ENCODE measurements around the gene FAM209B. TPM values are rescaled to one million over a fixed set of nuclear protein-coding genes. Genes with fewer than 3 reads are reported as not detected.
"Not testable (repeated sequence)": the region's sequence is repeated elsewhere in the genome, so short reads cannot be mapped to it uniquely, and the experiment has no call there.

Gene FAM209B
- not detected in 2 replicates for total RNA-seq (2014; rRNA removed; shearing (Covaris generic))

DNA sequence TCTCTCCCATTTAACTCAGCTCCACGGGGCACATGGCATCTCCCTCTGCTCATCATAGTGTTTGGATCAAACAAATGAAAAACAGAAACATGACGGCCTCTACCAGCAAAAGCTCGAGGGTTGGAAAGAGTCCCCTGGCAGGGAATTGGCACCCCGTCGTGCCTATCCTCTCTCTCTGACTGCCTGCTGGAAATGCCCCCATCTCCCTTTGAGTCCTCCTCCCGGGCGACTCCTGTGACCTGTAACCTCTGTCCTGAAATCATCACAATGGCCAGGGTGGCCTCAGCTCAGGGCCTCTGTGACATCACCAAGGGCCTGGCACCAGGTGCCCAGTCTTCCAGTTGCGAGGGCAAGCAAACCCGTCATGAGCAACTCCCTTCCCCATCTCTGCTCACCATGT is at the start of gene FAM209B:
FAM209B (plus strand) TSS at position 301 of the 400 bp plus-strand sequence; CDS start at position 397, 96 bp downstream.
- not testable (repeated sequence) for DNase-seq (ENCODE audit: low read depth)

DNA sequence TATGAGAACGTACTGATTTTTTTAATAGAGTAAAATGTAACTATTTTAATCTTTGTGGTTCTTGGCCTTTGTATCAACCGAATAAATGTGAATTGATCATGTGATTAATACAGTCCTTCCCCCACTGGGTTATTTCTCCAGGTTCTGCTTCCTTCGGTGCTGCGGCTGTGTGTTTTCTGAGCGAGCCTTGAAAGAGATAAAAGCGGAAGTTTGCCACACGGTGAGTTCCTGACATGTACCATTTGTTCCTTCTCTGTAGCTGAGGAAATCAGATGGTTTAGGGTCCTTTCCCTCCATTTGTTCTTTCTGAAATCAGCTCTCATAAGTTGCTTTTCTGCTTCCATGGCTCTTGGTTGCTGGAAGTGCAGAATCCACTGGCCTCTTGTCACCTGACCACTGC is 49.1 kb upstream of the FAM209B start:
- DNase-seq (ENCODE audit: low read depth): no peak

DNA sequence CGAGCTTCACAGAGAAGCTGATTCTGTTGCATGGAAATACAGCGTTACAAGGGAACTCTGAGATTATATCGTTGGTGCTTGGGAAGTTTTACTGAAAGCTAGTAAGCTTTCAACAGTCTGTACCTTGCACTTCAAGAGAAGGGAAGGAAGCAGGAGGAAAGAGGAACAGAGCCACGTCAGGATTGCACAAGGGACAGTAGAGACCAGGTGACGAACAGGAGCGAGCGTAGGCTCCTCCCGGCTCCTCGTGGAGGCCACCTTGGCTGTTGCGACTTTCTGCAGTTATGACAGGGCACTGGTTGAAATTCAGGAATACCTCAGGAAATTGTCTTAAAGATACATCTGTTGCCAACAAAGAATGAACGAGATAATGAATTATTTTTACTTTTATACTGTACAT is 45.8 kb upstream of the FAM209B start:
- DNase-seq (ENCODE audit: low read depth): no peak

DNA sequence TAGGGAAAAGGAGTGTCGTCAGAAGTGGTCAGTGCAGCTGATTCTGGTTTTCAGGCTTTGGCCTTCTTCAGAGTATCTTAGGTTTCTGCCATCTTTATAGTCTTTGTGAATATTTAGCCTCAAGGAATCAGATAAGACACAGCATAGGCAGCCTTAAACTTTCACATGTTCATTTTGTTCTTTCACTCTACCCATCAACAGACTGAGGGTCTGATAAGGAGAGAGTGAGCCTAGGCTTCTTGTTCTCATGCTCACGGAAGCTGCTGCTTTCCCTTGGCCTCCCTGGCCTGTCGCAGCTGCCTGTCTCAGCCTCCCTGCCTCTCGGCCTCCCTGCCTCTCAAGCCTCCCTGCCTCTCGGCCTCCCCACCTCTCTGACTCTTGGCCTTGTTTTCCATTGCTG is 44.5 kb upstream of the FAM209B start:
- DNase-seq (ENCODE audit: low read depth): no peak

DNA sequence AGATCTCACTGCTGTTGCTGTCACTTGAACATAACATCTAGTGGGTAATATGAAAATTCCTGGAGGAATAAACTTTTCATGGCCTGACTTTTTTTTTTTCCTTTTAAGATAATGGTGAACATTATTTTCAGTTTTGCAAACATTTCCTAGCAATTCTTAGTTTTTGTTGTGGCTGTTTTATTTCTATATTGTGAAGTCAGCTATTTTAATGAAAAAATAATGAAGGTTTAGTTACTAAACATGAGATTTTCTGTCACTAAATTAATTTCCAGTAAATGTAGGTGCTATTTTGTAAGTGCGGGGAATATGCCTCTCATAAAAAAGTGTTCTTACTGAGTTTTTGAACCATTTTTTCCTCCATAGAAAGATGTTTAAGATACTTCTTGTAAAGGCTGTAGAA is 31.9 kb upstream of the FAM209B start:
- no peak for DNase-seq (ENCODE audit: low read depth)

DNA sequence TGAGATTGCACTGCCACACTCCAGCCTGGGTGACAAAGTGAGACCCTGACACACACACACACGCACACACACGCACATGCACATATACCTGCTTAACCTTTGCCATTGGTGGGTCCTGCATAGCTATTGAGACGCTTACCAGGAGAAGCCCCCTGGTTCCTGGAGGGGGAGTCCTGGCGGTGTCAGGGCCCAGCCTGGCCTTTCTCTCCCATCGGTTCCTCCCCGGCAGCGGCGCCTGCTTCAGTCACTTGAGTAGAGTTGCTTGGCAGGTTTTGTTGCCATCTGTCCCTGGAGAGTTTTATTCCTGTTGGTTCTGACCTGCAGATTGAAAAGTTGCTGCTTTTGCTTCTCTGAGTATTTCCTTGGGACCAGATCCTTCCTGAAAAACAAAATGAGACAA is 29.1 kb upstream of the FAM209B start:
- no peak for DNase-seq (ENCODE audit: low read depth)

- DNase-seq (ENCODE audit: low read depth): no peak
Measured at GRCh38 chr20:56504373-56505005, 28.6 kb upstream of the FAM209B start.

- no peak for DNase-seq (ENCODE audit: low read depth)
Measured at GRCh38 chr20:56506103-56506502, 26.9 kb upstream of the FAM209B start.

DNA sequence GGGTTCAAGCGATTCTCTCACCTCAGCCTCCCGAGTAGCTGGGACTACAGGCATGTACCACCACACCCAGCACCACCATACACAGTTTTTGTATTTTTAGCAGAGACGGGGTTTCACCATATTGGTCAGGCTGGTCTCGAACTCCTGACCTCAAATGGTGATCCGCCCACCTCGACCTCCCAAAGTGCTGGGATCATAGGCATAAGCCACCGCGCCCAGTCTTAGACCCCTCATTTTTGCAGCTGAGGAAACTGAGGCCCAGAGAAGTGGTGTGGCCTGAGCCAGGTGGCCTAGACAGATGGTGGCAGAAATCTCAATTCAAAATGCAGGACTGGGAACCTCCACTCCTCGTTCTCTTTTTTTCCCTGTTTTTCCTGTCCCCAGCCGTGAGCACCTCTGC is 21.1 kb upstream of the FAM209B start:
- DNase-seq (ENCODE audit: low read depth): no peak

DNA sequence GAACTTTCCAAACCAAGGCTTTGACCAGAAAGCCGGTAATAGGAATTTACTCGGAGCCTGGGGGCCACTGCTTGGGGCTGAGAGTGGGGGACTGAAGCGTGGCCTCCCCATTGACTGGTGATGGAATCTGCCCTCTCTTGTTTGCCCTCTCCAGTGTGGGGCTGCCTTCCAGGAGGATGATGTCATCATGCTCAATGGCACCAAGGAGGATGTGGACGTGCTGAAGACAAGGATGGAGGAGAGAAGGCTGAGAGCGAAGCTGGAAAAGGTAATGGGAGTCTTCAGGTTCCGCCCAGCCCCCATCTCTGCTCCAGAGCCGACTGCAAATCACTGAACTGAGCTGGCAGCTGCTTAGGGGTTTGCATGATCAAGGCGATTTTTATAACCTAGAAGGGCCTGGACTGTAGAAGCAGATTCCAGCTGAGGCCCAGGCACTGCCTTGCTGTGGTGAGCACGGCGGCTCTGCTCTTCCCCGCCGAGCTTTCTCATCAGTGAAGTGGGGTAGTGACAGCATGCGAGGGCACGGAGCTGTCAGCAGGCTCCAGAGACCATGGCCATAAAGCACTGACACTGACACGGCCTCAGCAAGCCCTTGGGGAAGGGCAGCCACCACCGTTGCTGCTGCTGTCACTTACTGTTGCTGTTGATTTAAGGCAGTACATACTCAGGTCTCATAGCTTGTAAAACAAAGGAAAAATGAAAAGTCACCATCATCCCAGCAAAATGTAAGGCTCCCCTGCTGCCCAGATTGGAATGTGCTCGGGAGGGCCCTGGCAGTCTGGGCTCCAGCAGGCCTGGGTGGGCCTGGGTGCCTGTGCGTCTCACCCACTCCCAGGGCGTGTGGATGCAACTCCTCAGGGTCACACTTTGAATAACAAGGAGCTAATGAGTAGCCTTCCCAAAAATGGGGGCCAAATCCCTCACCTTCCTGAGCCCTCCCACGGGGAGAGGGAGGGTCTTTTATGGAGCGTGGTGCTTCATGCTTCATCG is 19.6 kb upstream of the FAM209B start:
- no peak for DNase-seq (ENCODE audit: low read depth)

DNA sequence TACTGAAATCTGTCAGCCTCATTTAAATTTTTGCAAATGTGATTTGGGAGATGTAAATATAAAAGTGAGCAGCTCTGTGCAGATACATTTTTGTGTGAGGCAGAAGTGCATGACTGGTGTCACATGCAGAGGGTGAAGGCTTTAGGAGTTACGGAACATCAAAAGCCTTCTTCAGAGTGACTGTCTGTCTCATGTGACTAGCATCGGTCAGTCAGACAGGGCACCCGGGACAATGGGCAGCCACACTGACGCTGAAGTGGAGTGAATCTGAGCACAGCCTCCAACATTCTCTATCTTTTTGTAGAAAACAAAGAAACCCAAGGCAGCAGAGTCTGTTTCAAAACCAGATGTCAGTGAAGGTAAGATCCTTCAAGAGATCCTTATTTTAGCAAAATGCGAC is 16.4 kb upstream of the FAM209B start:
- no peak for DNase-seq (ENCODE audit: low read depth)

- no peak for DNase-seq (ENCODE audit: low read depth)
Measured at GRCh38 chr20:56517211-56517610, 15.8 kb upstream of the FAM209B start.

DNA sequence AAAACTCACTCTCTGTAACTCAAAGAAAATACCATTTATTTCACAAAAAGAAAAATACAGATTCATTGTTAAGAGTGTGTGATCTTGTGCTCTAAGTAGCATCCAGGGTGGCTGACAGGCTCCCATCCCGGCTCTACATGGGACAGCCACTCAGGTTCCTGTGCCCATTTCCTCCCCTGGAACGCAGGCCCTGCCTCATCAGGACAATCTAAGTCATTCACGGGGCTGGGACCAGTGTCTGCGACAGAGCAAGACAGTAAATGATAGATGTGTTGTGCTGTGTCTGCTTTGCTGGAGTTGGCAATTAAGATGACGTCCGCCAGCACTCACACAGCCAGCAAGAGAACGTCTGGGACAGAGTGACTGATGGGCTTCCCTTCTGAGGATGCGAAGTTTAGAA is 15.4 kb upstream of the FAM209B start:
- DNase-seq (ENCODE audit: low read depth): no peak

GRCh38 chr20:56518126-56518525 is 14.9 kb upstream of the FAM209B start:
- no peak for DNase-seq (ENCODE audit: low read depth)

- no peak for DNase-seq (ENCODE audit: low read depth)
Measured at GRCh38 chr20:56518721-56519398, 14.2 kb upstream of the FAM209B start.

DNA sequence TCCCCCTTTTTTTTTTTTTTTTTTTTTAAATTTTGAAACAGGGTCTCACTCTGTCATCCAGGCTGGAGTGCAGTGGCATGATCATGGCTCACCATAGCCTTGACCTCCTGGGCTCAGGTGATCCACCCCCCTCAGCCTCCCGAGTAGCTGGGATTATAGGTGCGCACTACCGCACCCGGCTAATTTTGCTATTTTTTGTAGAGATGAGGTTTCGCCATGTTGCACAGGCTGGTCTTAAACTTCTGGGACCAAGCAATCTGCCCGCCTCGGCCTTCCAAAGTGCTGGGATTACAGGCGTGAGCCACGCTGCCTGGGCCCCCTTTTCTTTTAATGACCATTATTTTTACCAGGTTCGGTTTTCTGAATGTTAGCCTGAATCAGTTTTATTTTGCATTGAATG is 13.5 kb upstream of the FAM209B start:
- no peak for DNase-seq (ENCODE audit: low read depth)

- no peak for DNase-seq (ENCODE audit: low read depth)
Measured at GRCh38 chr20:56520180-56520579, 12.9 kb upstream of the FAM209B start.

DNA sequence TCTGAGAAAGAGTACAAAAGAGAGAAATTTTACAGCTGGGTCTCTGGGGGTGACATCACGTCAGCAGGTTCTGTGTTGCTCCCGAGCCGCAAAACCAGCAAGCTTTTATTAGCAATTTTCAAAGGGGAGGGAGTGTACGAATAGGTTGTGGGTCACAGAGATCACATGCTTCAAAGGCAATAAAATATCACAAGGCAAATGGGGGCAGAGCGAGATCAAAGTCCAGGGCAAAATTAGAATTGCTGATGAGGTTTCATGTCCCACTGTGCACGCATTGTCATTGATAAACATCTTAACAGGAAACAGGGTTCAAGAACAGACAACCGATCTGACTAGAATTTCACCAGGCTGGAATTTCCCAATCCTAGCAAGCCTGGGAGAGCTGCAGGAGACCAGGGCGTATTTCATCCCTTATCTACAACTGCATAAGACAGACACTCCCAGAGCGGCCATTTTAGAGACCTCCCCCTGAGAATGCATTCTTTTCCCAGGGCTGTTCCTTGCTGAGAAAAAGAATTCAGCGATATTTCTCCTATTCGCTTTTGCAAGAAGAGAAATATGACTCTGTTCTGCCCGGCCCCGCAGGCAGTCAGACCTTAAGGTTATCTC is 12.2 kb upstream of the FAM209B start:
- not testable (repeated sequence) for DNase-seq (ENCODE audit: low read depth)

DNA sequence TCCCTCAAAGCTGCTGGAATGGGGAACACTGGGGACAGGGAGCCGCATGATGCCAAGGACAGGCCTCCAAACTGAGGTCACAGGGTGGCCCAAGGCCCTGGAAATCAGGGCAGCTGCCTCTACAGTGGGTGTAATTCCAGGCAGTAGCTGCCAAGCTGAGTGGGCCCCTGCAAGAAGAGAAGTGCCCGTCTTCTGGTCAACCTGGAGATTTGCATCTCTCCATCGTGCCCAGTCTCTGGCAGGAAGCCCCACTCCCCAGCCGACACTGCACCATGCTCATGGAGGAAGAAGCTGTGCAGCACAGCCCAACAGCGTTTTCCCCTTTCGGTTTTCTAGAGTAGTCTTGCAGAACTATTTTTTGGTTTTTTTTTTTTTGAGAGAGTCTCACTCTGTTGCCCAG is 10.7 kb upstream of the FAM209B start:
- no peak for DNase-seq (ENCODE audit: low read depth)

- not testable (repeated sequence) for DNase-seq (ENCODE audit: low read depth)
Measured at GRCh38 chr20:56524444-56524843, 8.6 kb upstream of the FAM209B start, which contains the start of gene FAM209A. FAM209A (plus strand) TSS chr20:56524744; CDS start chr20:56524809, 65 bp downstream.

DNA sequence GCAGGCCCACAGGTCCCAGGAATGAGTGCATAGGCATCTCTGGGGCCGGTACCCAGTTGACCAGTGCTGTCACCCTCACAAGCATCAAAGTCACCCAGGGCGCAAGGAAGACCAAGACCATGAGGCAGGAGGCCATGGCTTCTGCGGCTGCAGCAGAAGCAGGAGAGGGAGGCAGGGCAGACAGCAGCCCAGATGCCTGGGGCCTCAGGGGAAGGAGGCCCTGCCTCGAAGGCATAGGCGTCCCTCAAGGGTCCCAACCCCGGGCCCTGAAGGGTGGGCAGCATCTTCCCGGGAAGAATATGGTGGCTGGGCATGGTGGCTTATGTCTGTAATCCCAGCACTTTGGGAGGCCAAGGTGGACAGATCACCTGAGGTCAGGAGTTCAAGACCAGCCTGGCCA is 5.5 kb upstream of the FAM209B start:
- DNase-seq (ENCODE audit: low read depth): no peak

GRCh38 chr20:56537997-56538396 is 5.0 kb downstream of the FAM209B start:
- no peak for DNase-seq (ENCODE audit: low read depth)
